Activated T-cell treated with anti-CD3 and anti-CD28 coated beads, Interleukin-2, amount 50 U/mL, for 1 hour (primary cell): ENCODE results near the gene PARVG.

Experiments used
- DNase-seq: peaks from one replicate; pipeline ENCODE4 v3.0.0-alpha.2; 2020

Gene PARVG

GRCh38 chr22:44157916-44158618 is 22.7 kb upstream of the PARVG start:
- DNase-seq, result no peak

DNA sequence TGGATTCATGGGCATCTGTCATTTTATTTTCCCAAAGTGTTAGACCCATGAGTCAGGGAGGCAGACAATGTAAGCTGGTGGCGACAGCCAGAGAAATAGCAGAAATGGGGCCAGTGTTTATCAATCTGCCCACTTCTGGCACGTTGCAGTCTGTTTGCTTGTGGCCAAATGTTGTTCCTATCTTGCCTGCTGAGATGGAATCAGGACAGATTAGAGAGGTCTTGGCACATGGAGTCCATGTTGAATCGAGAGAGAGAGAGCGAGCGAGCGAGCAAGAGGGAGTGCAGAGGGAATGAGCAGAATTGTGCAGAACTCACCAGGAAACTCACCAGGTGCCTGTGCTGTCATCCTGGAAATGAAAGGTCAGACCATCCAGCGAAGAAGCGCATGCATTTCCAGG is 21.9 kb upstream of the PARVG start:
- no peak for DNase-seq

GRCh38 chr22:44159221-44159620 is 21.5 kb upstream of the PARVG start:
- DNase-seq, result no peak

GRCh38 chr22:44159811-44160210 is 20.9 kb upstream of the PARVG start:
- no peak for DNase-seq

DNA sequence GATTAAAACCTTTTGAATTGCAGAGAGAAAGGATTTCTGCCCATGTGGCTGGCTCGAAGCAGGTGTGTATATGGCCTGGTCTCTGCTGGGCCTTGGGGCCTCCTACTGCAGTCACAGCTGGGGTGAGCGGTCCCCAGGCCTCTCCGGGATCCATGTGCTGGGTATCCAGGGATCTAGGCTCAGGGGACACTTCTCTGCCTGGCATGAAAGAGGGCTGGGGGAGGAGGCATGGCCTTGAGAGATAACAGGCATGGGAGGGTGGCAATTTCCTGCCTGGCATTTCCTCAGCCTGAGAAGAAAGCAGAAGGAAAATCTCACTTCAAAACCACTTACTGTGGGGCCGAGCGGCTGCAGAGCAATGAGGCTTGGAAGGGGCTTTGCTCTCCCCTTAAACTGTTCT is 20.3 kb upstream of the PARVG start:
- no peak for DNase-seq

DNA sequence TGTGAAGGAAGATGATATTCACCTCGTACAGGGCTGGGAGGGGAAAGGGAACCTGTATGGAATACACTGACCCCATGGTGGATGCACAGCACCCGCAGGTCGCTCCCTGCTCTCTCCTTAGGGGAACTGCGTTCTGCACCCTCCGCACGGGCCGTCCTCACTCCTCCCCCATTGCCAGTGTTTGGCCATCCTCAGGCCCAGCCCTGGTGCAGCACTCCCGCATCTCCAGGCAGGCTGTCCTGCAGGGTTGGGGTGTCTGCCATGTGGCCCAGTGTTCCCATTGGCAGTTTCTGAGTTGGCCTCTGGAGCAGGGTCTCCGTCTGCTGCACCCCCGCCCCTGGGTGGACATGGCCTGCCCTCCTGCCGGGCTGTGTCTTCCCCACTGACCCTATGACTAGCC is 19.1 kb upstream of the PARVG start:
- DNase-seq, result no peak

DNA sequence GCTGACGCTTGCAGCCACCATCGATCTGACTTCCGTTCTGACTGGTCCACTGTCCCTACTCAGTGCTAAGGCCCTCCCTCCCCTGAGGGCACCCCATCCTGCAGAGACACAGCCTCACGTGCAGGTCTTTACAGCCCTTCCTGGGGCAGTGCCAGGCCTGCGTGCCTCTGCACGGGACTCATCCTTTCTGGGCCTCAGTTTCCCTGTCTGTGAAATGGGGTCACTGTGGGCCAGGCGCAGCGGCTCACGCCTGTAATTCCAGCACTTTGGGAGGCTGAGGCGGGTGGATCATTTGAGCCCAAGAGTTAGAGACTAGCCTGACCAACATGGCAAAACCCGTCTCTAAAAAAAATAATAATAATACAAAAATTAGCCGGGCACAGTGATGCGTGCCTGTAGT is 17.8 kb upstream of the PARVG start:
- no peak for DNase-seq

GRCh38 chr22:44163536-44163935 is 17.2 kb upstream of the PARVG start:
- no peak for DNase-seq

DNA sequence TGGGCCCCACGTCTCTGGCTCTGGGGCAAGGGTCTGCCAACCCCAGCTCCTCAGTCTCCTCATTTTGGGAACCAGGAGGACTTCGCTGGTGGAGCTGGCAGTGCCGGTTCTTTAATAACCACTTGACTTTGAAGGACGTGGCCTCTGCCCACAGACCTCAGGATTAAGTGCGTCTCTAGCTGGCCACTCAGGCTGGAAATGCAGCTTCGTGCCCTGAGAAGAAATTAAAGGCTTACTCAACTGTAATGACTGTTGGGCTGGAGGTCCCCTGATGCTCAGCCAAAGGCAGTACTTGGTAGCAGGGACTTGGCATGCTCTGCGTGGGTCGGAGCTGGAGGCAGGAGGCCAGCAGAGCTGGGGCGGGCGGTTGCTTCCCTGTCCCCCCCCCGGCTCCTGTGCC is 16.7 kb upstream of the PARVG start:
- no peak for DNase-seq

DNA sequence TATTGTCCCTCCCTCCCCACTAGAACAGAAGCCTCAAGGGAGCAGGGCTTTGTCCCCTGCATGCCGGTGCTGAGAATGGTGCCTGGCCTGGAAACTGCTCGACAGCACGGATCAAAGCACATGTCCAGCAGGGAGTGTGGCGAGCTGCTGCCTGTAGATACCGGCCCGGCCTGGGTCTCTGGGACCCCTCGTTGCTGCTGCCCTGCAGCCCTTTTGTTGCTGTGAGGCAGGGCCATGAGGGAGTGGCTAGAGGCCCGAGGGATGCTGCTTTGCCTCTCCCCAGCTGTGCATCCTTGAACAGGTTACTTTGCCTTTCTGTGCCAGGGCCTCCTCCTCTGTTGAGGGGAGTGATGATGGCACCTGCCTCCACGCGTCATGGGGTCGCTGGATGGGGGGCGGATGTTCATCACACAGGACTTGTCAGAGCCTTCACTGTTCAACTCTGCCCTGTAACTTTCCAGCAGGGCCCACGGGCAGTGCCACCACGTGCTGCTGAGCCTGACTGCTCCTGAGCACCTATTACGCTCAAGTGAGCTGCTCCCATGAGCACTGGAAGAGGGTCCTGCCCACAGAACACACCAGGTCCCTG is 15.3 kb upstream of the PARVG start:
- DNase-seq, result no peak

GRCh38 chr22:44166498-44167276 is 14.0 kb upstream of the PARVG start:
- no peak for DNase-seq

- DNase-seq, result no peak
These were observed 13.2 kb upstream of the PARVG start for GRCh38 chr22:44167501-44167900.

DNA sequence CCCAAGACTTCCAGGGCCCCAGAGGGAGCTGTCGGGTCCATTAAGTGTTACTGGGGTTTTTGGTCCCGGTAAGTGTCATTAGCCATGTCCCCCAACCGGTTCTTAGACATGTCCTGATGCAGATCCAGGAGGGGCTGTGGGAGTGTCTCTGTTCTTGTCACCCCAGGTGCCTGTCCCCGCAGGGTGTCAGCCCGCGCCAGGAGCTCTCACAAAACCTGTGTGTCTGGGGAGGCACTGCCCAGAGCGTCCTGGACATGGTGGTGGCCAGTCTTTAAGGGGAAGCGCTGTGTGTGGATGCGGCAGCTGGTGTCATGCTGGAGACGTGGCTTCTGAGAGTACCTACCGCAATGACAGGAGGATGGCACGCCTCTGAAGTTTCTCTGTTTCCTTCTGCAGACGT is 12.5 kb upstream of the PARVG start:
- no peak for DNase-seq

DNA sequence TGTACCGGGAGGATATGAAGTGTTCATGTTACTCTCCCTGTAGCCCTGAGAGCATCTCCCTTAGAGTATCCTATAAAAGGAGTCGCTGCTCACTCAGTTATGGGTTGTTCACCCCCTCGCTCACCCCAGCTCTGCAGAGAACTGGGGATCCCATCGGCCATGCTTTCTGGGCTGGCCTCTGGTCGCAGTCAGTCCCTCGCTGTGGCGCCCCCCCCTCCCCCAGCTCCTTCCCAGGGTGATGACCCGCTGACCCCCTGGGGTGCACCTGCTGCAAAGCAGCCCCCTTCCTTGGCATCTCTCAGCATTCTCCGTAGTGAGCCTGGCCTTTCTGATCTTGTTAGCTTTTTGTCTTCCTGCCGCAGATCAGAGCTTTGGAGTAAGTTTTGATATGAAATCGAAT is 10.3 kb upstream of the PARVG start:
- DNase-seq, result no peak

DNA sequence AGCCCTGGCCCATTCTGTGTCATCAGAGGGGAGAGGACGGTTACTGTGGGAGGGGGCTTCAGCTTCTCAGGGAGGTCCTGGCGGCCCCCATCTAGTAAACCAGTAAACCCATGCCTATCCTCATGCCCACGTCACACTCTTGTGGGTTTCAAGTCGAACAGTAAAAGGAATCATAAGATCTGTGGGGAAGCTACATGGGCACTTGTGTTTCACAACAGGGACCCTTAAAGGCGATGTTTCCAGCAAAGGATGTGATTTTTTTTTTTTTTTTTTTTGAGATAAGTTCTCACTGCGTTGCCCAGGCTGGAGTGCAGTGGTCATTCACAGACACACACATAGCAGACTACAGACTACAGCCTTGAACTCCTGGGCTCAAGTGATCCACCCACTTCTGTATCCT is 9.2 kb upstream of the PARVG start:
- no peak for DNase-seq

- no peak for DNase-seq
These were observed 8.2 kb upstream of the PARVG start for GRCh38 chr22:44172370-44173108.

GRCh38 chr22:44173154-44173553 is 7.6 kb upstream of the PARVG start:
- no peak for DNase-seq

GRCh38 chr22:44175676-44176075 is 5.0 kb upstream of the PARVG start:
- no peak for DNase-seq

DNA sequence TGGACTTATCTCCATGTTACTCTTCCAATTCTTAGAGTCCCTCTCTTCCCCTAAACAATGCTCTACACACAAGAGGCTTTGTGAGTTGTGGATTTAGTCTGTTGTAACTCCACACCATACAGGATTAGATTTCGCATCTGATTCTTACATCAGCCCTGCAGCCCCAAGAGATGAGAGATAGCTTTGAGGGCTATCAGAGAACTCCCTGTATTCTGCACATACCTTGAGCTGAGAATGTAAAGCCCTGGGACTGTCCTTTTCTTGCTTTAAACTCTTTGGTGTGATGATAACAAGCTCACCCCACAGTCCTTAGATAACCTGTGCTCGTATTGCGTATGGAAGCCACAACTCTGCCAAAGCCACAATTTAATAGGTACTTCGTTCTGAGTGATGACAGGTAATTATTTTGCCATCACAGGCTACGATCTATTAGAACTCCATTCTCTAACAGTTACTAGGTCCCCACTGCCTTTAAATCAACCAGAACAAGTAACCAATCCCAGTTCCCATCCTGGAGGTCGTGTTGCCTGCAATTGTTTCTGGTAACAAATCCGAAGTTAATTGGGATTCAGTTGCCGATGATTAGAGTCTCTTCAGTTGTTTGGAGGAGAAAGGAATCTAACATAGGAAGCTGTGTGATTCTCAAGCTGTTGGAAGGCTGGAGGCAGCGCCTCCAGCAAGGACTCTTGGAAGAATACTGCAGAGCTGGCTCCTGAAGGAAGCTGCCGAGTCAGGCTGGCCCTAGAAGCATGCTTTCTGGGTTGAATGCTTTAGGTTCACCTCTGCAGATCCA is 1.3 kb upstream of the PARVG start:
- no peak for DNase-seq

GRCh38 chr22:44179989-44180705 is 578 bp upstream of the PARVG start:
- no peak for DNase-seq

DNA sequence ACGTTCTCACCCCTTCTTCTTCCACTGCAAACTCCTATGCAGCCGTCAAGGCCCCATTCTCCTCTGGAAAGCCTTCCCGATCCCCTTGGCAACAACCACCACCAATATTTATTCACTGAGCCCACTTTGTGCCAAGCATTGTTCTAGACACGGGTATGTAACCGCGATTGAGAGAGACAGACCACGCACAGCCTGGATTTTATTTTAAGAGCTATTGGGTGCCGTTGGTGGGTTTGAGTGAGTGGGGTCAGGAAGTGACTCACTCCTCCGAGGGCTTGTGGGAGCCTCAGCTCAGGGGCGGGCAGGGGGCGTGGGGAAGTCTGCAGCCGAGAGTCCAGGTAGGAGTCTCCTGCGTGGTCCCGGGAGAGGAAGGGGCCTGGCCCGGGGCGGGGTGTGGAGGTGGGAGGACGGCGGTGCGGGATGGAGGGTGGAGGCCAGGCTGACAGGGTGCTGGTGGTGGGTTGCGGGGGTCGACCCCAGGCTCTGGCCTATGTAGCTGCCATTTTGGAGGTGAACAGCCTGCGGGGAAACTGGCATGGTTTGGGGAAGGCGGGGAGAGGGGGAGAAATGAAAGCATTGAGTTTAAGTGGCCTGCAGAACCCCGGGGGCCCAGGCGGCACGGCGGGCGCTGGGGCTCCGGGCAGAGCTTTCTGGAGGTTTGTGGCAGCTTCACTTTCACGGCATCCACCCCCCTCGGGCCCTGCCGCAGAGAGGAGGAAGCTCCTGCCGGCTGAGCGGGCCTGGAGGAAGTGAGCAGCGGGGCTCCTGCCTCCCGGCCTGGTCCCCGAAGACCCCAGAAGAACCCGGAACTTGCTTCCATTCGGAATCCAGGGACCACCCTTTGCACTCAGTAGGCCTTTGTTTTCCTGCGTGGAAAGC is 547 bp downstream of the PARVG start:
- peak; percentile 71 for DNase-seq
